Uterus (tissue), 4 donors: ENCODE measurements around the gene ZNF44. TPM values are rescaled to one million over a fixed set of nuclear protein-coding genes. Genes with fewer than 3 reads are reported as not detected.

Source experiments
- DNase-seq, 2 donors: peaks; one replicate each; pipeline ENCODE4 v3.0.0-alpha.2; 2019 to 2020
- H3K27ac ChIP-seq, 2 donors: fragments of 200-600 bp; sonication (generic); 1 replicate in 1 of 2; 2 replicates in 1 of 2; pipeline ENCODE4 v1.5.1; 2016 to 2018
- H3K27me3 ChIP-seq, 2 donors: fragments of 200-600 bp; sonication (generic); one replicate each; pipeline ENCODE4 v1.5.1; 2018 to 2019; ENCODE audit warnings: control low read depth in 1 of 2
- H3K36me3 ChIP-seq, 2 donors: fragments of 200-600 bp; sonication (generic); one replicate each; pipeline ENCODE4 v1.5.1; 2019; ENCODE audit warnings: control low read depth in 1 of 2
- H3K4me1 ChIP-seq, 2 donors: fragments of 200-600 bp; sonication (generic); one replicate each; pipeline ENCODE4 v1.5.1; 2018 to 2019; ENCODE audit warnings: control low read depth in 1 of 2
- H3K4me3 ChIP-seq, 2 donors: fragments of 200-600 bp; sonication (generic); 1 replicate in 1 of 2; 2 replicates in 1 of 2; pipeline ENCODE4 v1.5.1; 2018 to 2019; ENCODE audit warnings: mild to moderate bottlenecking in 1 of 2
- H3K9me3 ChIP-seq, 2 donors: fragments of 200-600 bp; sonication (generic); one replicate each; pipeline ENCODE4 v1.5.1; 2019; ENCODE audit warnings: control low read depth in 1 of 2
- CTCF ChIP-seq, 4 experiments: fragments of 200-600 bp in 2 of 4; fragments of 450-650 bp in 2 of 4; sonication (generic) in 2 of 4; IDR thresholded peaks; one replicate each; pipeline ENCODE4 v1.5.1; 2016 to 2019; ENCODE audit warnings: antibody characterized with exemption in 4 of 4, mild to moderate bottlenecking in 2 of 4, moderate library complexity in 1 of 4
- POLR2A ChIP-seq, 2 donors: fragments of 450-650 bp; IDR thresholded peaks; one replicate each; pipeline ENCODE4 v1.6.1; 2016; ENCODE audit warnings: antibody characterized with exemption in 2 of 2, mild to moderate bottlenecking in 1 of 2, moderate library complexity in 1 of 2
- intact Hi-C: fragments of 100-400 bp; cut with DNase I; formaldehyde crosslinking; loops from one replicate; pipeline ENCODE4 v1.15.1; 2023; ENCODE audit warnings: low total_unique reads
- total RNA-seq, 4 donors: library from RNA; depleted of rRNA in 3 of 4; stranded (reverse); fragments of >200 nt in 3 of 4; gene quantifications; one replicate each; pipeline versions ENCODE4 v1.1.0 to v1.2.4, GENCODE V29; 2014 to 2023
- donor health status: DM: yes; HTN: yes; CAD: no.

Gene ZNF44
- total RNA-seq, 4 donors from 2014 or later, result 5.0 to 29.7 (median 15.2) TPM

- no peak for TF ChIP-seq POLR2A (IDR thresholded peaks at IDR 0.05)
- Histone ChIP-seq H3K9me3 (peaks cover 0 to 5% of the 10 kb centered on the region in 2 donors), H3K4me3 (no peak overlapping the region), H3K4me1 (no peaks in the 10 kb centered on the region), H3K27ac (no peak overlapping the region), H3K27me3 (no peaks in the 10 kb centered on the region), H3K36me3 (no peaks in the 10 kb centered on the region)
- DNase-seq, result no peak
- intact Hi-C loops, result no loop called here
These were observed 61.7 kb downstream of the ZNF44 start for GRCh38 chr19:12232961-12233360.

GRCh38 chr19:12230751-12231733, 63.6 kb downstream of the ZNF44 start:
- Histone ChIP-seq H3K27me3 (no peaks in the 10 kb centered on the region), H3K4me3 (no peak overlapping the region), H3K4me1 (no peaks in the 10 kb centered on the region), H3K27ac (no peak overlapping the region), H3K9me3 (peaks cover 0 to 5% of the 10 kb centered on the region in 2 donors), H3K36me3 (no peaks in the 10 kb centered on the region)
- DNase-seq, result no peak
- intact Hi-C loops, result no loop called here
- TF ChIP-seq CTCF (IDR thresholded peaks at IDR 0.05) (no peak), POLR2A (IDR thresholded peaks at IDR 0.05) (no peak)

GRCh38 chr19:12229990-12230389, 64.7 kb downstream of the ZNF44 start:
- Histone ChIP-seq H3K27me3 (no peaks in the 10 kb centered on the region), H3K36me3 (no peaks in the 10 kb centered on the region), H3K4me3 (no peak overlapping the region), H3K4me1 (no peaks in the 10 kb centered on the region), H3K9me3 (peaks cover 0 to 5% of the 10 kb centered on the region in 2 donors), H3K27ac (no peak overlapping the region)
- DNase-seq, result no peak
- intact Hi-C loops, result no loop called here
- TF ChIP-seq CTCF (IDR thresholded peaks at IDR 0.05) (no peak), POLR2A (IDR thresholded peaks at IDR 0.05) (no peak)

- intact Hi-C loops, result no loop called here
- H3K36me3 ChIP-seq, result no peaks in the 10 kb centered on the region
- no peak overlapping the region for H3K27ac ChIP-seq
- TF ChIP-seq POLR2A (IDR thresholded peaks at IDR 0.05), result no peak
- no peak for TF ChIP-seq CTCF (IDR thresholded peaks at IDR 0.05)
- peaks cover 0 to 4% of the 10 kb centered on the region in 2 donors for H3K9me3 ChIP-seq
- H3K4me3 ChIP-seq, result no peak overlapping the region
- H3K4me1 ChIP-seq, result no peaks in the 10 kb centered on the region
- no peak for DNase-seq
- H3K27me3 ChIP-seq, result no peaks in the 10 kb centered on the region
These were observed 70.0 kb downstream of the ZNF44 start for GRCh38 chr19:12224676-12225075.

GRCh38 chr19:12222980-12223630, 71.6 kb downstream of the ZNF44 start:
- Histone ChIP-seq H3K4me3 (no peak overlapping the region), H3K4me1 (no peaks in the 10 kb centered on the region), H3K27me3 (no peaks in the 10 kb centered on the region), H3K36me3 (no peaks in the 10 kb centered on the region), H3K27ac (no peak overlapping the region), H3K9me3 (peaks cover 0 to 4% of the 10 kb centered on the region in 2 donors)
- DNase-seq, result no peak
- intact Hi-C loops, result no loop called here
- no peak for TF ChIP-seq CTCF (IDR thresholded peaks at IDR 0.05)
- TF ChIP-seq POLR2A (IDR thresholded peaks at IDR 0.05), result no peak

Other genes starting within 250 kb of the ZNF44 start
- gene ZNF878, start 241.9 kb downstream of the ZNF44 start, total RNA-seq, result under 1 TPM in 3 of 4 donors, not detected in 1; 0.26 to 0.55 (median 0.28) TPM
- 10 to 100 TPM; 10.8 to 39.4 (median 16.6) TPM for gene ZNF844, start 230.2 kb downstream of the ZNF44 start, total RNA-seq
- gene ZNF20, start 154.5 kb downstream of the ZNF44 start, total RNA-seq, result 10 to 100 TPM in 1 of 4 donors, 1 to 10 TPM in 1, not detected in 2; 5.0 to 15.7 TPM
- gene ZNF625, start 138.1 kb downstream of the ZNF44 start, total RNA-seq, result 10 to 100 TPM in 2 of 4 donors, 1 to 10 TPM in 2; 4.4 to 34.8 (median 10.1) TPM
- gene ZNF136, start 131.8 kb downstream of the ZNF44 start, total RNA-seq, result 10 to 100 TPM in 2 of 4 donors, 1 to 10 TPM in 2; 2.1 to 31.7 (median 13.0) TPM
- 1 to 10 TPM; 6.4 to 9.7 (median 7.9) TPM for gene ZNF563, start 38.8 kb upstream of the ZNF44 start, total RNA-seq
- 10 to 100 TPM in 2 of 4 donors, 1 to 10 TPM in 2; 5.0 to 15.4 (median 9.5) TPM for gene ZNF442, start 70.8 kb upstream of the ZNF44 start, total RNA-seq
- 10 to 100 TPM; 10.3 to 12.9 (median 12.0) TPM for gene ZNF799, start 106.4 kb upstream of the ZNF44 start, total RNA-seq
- gene ZNF443, start 146.1 kb upstream of the ZNF44 start, total RNA-seq, result 10 to 100 TPM in 1 of 4 donors, 1 to 10 TPM in 3; 5.3 to 15.4 (median 8.4) TPM
- gene ZNF709, start 189.9 kb upstream of the ZNF44 start, total RNA-seq, result 10 to 100 TPM in 1 of 4 donors, 1 to 10 TPM in 3; 5.0 to 20.8 (median 6.9) TPM